Endothelial cell of umbilical vein (primary cell): ENCODE measurements around the gene RBBP5. TPM values are rescaled to one million over a fixed set of nuclear protein-coding genes. Genes with fewer than 3 reads are reported as not detected.

Experiments used
- BruUV-seq: library from RNA; stranded (reverse); fragments of 400-500 nt; replicated peaks from 2 replicates; lab custom pipeline; 2021; lab: Mats Ljungman, UMichigan
- CTCF ChIA-PET: fragments of 300-600, 350-600 bp; sonication (Branson Sonifier 250); formaldehyde crosslinking; loops from one replicate; lab custom pipeline; 2021; ENCODE audit warnings: antibody characterized with exemption, inconsistent platforms; lab: Charles Lee
- POLR2A ChIA-PET: fragments of 300-600, 350-600 bp; sonication (Branson Sonifier 250); formaldehyde crosslinking; loops from one replicate; lab custom pipeline; 2021; ENCODE audit warnings: antibody characterized with exemption, inconsistent platforms; lab: Charles Lee
- DNase-seq: peaks from one replicate; pipeline ENCODE4 v3.0.0-alpha.2; 2011; ENCODE audit warnings: low read depth, low spot score
- FAIRE-seq: peaks from 2 replicates; lab custom pipeline; 2011; peaks lifted over from hg19 to GRCh38; lab: Jason Lieb, UNC
- H2AFZ ChIP-seq: 2 replicates; pipeline ENCODE4 v1.6.0; 2012; ENCODE audit warnings: low read depth, low read length, control low read depth, inconsistent platforms
- H3K27ac ChIP-seq: 2 replicates; pipeline ENCODE4 v1.5.1; 2011; ENCODE audit warnings: low read depth, mild to moderate bottlenecking, control low read depth, low read length, moderate library complexity; ENCODE audit not compliant: insufficient read depth
- H3K27me3 ChIP-seq, 2 experiments: 2 replicates each; pipeline versions ENCODE4 v1.6.0 to v1.6.1; 2011; ENCODE audit warnings: low read length in 2 of 2, mixed read lengths in 1 of 2; ENCODE audit not compliant: control insufficient read depth in 2 of 2, insufficient read depth in 2 of 2
- H3K36me3 ChIP-seq, 2 experiments: 2 replicates in 1 of 2; 3 replicates in 1 of 2; pipeline ENCODE4 v1.5.1; 2011; ENCODE audit warnings: low read length in 2 of 2, mild to moderate bottlenecking in 1 of 2, moderate library complexity in 1 of 2; ENCODE audit not compliant: control insufficient read depth in 2 of 2, insufficient read depth in 2 of 2; ENCODE audit errors: extremely low read depth in 1 of 2
- H3K4me1 ChIP-seq: 3 replicates; pipeline ENCODE4 v1.5.1; 2011; ENCODE audit warnings: mild to moderate bottlenecking, low read length; ENCODE audit not compliant: control insufficient read depth, insufficient read depth; ENCODE audit errors: extremely low read depth
- H3K4me2 ChIP-seq: 2 replicates; pipeline ENCODE4 v1.6.1; 2011; ENCODE audit warnings: low read length, control low read depth, mixed read lengths; ENCODE audit not compliant: insufficient read depth
- H3K4me3 ChIP-seq, 3 experiments: fragments of 200-600 bp in 1 of 3; sonication (generic), shearing (Covaris generic) in 1 of 3; replicated peaks in 1 of 3; 2 replicates each; pipeline ENCODE4 v1.5.1; 2011 to 2016; ENCODE audit warnings: control low read depth in 3 of 3, low read length in 3 of 3, mild to moderate bottlenecking in 2 of 3, inconsistent platforms in 1 of 3, low read depth in 1 of 3, moderate library complexity in 1 of 3; ENCODE audit not compliant: insufficient read depth in 1 of 3
- H3K79me2 ChIP-seq: 2 replicates; pipeline ENCODE4 v1.6.0; 2012; ENCODE audit warnings: low read length, inconsistent platforms; ENCODE audit not compliant: control insufficient read depth, insufficient read depth
- H3K9ac ChIP-seq: replicated peaks from 2 replicates; pipeline ENCODE3; 2011; ENCODE audit warnings: low read length, control low read depth; ENCODE audit not compliant: insufficient read depth; ENCODE audit errors: extremely low read depth
- H3K9me1 ChIP-seq: replicated peaks from 3 replicates; pipeline ENCODE4 v1.6.0; 2011; ENCODE audit warnings: mild to moderate bottlenecking, low read length; ENCODE audit not compliant: control insufficient read depth, insufficient read depth; ENCODE audit errors: extremely low read depth
- H3K9me3 ChIP-seq: replicated peaks from 2 replicates; pipeline ENCODE4 v1.5.1; 2012; ENCODE audit warnings: low read length, inconsistent platforms; ENCODE audit not compliant: control insufficient read depth, insufficient read depth
- H4K20me1 ChIP-seq: replicated peaks from 2 replicates; pipeline ENCODE3; 2011; ENCODE audit warnings: mild to moderate bottlenecking, low read length; ENCODE audit not compliant: control insufficient read depth, insufficient read depth; ENCODE audit errors: extremely low read depth
- CTCF ChIP-seq, 2 donors: IDR thresholded peaks; 1 replicate in 1 of 2; 2 replicates in 1 of 2; pipeline ENCODE4 v1.5.1; 2011; ENCODE audit warnings: low read length in 2 of 2, mild to moderate bottlenecking in 2 of 2, moderate library complexity in 2 of 2, control low read depth in 1 of 2, inconsistent platforms in 1 of 2, low read depth in 1 of 2; ENCODE audit not compliant: insufficient read depth in 1 of 2; ENCODE audit errors: extremely low read depth in 1 of 2
- EZH2 ChIP-seq: IDR thresholded peaks from 2 replicates; pipeline ENCODE4 v1.6.1; 2012; ENCODE audit warnings: borderline replicate concordance, low read depth, mild to moderate bottlenecking, moderate library complexity, low read length, inconsistent platforms; ENCODE audit not compliant: severe bottlenecking
- FOS ChIP-seq: IDR thresholded peaks from 2 replicates; pipeline ENCODE4 v1.6.1; 2011; ENCODE audit warnings: mild to moderate bottlenecking, low read length, moderate library complexity, borderline replicate concordance; ENCODE audit not compliant: insufficient read depth
- GATA2 ChIP-seq: IDR thresholded peaks from 2 replicates; pipeline ENCODE4 v1.7.0; 2011; ENCODE audit warnings: low read depth, mild to moderate bottlenecking, moderate library complexity, mixed read lengths, low read length; ENCODE audit not compliant: insufficient read length, insufficient read depth
- JUN ChIP-seq: IDR thresholded peaks from 2 replicates; pipeline ENCODE4 v1.6.1; 2011; ENCODE audit warnings: borderline replicate concordance, low read depth; ENCODE audit not compliant: insufficient read length, insufficient read depth
- MYC ChIP-seq: IDR thresholded peaks from one replicate; pipeline ENCODE4 v1.6.1; 2011; ENCODE audit warnings: mild to moderate bottlenecking, low read depth, low read length
- POLR2A ChIP-seq: IDR thresholded peaks from 2 replicates; pipeline ENCODE4 v1.6.1; 2012; ENCODE audit warnings: low read depth, mild to moderate bottlenecking, control low read depth, low read length
- POLR2AphosphoS5 ChIP-seq: IDR thresholded peaks from 2 replicates; pipeline ENCODE4 v1.6.1; 2012; ENCODE audit warnings: low read depth, mild to moderate bottlenecking, control low read depth, low read length, moderate library complexity; ENCODE audit not compliant: insufficient read depth
- dilution Hi-C: fragments of 300-500 bp; cut with MboI; formaldehyde crosslinking; loops from one replicate; pipeline ENCODE4 v1.15.0; 2019; ENCODE audit warnings: low sequenced_read_pairs; ENCODE audit not compliant: extremely low pct_ligation_motif_present
- intact Hi-C: fragments of 100-400 bp; cut with micrococcal nuclease; formaldehyde crosslinking; loops from one replicate; pipeline ENCODE4 v1.10.0; 2022
- polyA plus RNA-seq, 4 experiments: library from polyadenylated mRNA; depleted of rRNA in 3 of 4; stranded (reverse) in 3 of 4; unstranded in 1 of 4; fragments of >200 nt; gene quantifications; 2 replicates each; pipeline versions ENCODE4 v1.2.1 to v1.2.3, GENCODE V29; 2011 to 2012; ENCODE audit warnings: missing spikeins in 1 of 4
- total RNA-seq: library from RNA; stranded (reverse); gene quantifications from 2 replicates; pipeline ENCODE4 v1.2.3, GENCODE V29; 2021
- TF ChIP-seq, protein P1 (sequence below): IDR thresholded peaks from 2 replicates; pipeline ENCODE4 v1.6.1; 2011; ENCODE audit not compliant: insufficient read depth, insufficient read length

RBBP5 gene
- total and polyA plus RNA-seq, 2 donors (not counting 3 experiments of a cell fraction or from before 2014, with no cell fraction given), result 5.8 to 14.2 TPM

DNA sequence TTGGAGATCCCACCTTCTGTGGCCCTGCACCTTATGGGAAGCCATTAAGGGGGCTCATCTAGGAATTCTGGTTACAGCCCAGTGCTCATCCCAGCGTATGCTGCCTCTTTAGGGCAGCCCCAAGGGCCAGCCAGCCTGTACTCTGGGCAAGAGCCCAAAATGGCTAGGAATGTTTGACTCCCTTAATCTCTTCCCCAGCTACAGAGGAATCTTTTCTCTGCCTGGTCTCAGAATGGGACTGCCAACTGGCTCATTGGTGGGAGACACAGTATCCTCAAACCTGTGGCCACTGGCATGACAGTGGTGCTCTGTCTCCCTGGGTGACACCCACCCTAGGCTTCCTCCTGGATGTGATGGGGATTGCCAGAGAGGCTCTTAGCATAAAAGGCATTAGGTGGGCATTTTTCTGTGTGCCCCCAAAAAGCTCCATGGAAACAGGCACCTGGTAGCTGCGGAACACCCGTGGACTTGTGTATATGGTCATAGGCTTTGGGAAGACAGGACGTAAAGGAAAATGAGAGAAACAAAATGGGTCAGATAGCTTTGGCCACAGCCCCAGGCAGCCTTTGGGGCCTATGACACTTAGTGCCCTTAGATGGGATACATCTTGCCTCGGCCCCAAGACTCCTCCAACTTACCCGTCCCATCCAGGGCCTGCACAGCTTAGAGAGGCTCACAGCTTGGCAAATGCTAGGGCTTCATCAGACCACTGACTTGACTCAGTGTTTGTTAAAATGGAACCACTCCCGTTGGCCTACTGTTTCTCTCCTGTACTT, 44.4 kb downstream of the RBBP5 start:
- no peak overlapping the region for H3K27ac ChIP-seq
- no peaks in the 10 kb centered on the region for H3K4me1 ChIP-seq
- TF ChIP-seq MYC (no peak), POLR2AphosphoS5 (no peak), GATA2 (no peak), EZH2 (no peak), CTCF (IDR thresholded peaks at IDR 0.05; ENCODE audit: extremely low read depth in 1 of 2, insufficient read depth in 1 of 2, low read depth in 1 of 2, low read length in 2 of 2) (no peak), FOS (no peak), POLR2A (no peak), JUN (no peak)
- TF ChIP-seq, protein P1, sequence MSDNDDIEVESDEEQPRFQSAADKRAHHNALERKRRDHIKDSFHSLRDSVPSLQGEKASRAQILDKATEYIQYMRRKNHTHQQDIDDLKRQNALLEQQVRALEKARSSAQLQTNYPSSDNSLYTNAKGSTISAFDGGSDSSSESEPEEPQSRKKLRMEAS, result no peak
- H3K27me3 ChIP-seq, result no peaks in the 10 kb centered on the region
- H4K20me1 ChIP-seq, result no peaks in the 10 kb centered on the region
- BruUV-seq, result no TSS peak
- POLR2A ChIA-PET, result no interaction called here
- dilution Hi-C loops (no loop called here), intact Hi-C loops (no loop called here)
- H3K36me3 ChIP-seq, result no peaks in the 10 kb centered on the region
- DNase-seq, result no peak
- no peaks in the 10 kb centered on the region for H3K9me3 ChIP-seq
- no peak overlapping the region for H3K9ac ChIP-seq
- no peak overlapping the region for H3K4me2 ChIP-seq
- CTCF ChIA-PET, result interaction anchor here (1.1 to 5.3 kb wide), 2 partner anchors 15 to 45 kb away, joined by 3 to 63 read pairs; no protein-coding TSS in a partner anchor
- no peak overlapping the region for H3K4me3 ChIP-seq
- no peak overlapping the region for H2AFZ ChIP-seq
- H3K79me2 ChIP-seq, result no peaks in the 10 kb centered on the region
- H3K9me1 ChIP-seq, result no peaks in the 10 kb centered on the region
- no peak for FAIRE-seq
